Fibroblast of the aortic adventitia (primary cell): ENCODE data around the gene RAB23. TPM values are rescaled to one million over a fixed set of nuclear protein-coding genes. Genes with fewer than 3 reads are reported as not detected.

Source experiments
- DNase-seq: peaks from one replicate; pipeline ENCODE4 v3.0.0-alpha.2; 2010; ENCODE audit warnings: low read depth
- H3K4me3 ChIP-seq: 2 replicates; pipeline ENCODE4 v1.5.1; 2011; ENCODE audit warnings: low read depth, mild to moderate bottlenecking, control low read depth, low read length, moderate library complexity
- CTCF ChIP-seq: IDR thresholded peaks from 2 replicates; pipeline ENCODE4 v1.5.1; 2011; ENCODE audit warnings: mild to moderate bottlenecking, low read length, control low read depth, inconsistent platforms; ENCODE audit not compliant: insufficient read depth
- total RNA-seq: library from RNA; depleted of rRNA; stranded (reverse); fragments of >200 nt; gene quantifications from 2 replicates; pipeline ENCODE4 v1.2.3, GENCODE V29; 2012; ENCODE audit warnings: low replicate concordance

The RAB23 gene
- total RNA-seq, 1 donor = 59.7 TPM

GRCh38 chr6:57162516-57162915, 59.6 kb downstream of the RAB23 start:
- DNase-seq = no peak
- no peak overlapping the region for H3K4me3 ChIP-seq
- TF ChIP-seq CTCF = no peak

DNA sequence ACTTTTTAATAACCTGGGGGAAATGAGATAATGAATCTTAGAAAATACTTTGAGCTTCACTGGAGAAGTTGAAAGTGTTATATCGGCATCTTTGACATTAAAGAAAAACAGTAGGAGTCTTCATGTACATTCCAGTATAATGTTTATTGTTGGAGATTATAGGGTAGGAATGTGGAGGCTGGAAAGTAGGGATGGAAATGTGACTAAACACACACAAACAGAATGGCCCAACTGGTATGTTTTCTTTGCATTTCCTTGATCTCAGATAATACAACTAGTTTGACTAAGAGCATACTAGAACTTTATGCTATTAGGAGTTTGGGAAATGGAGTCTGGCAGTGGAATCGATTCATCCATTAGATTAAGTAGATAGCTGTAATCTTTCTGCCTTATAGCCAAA, 60.1 kb downstream of the RAB23 start:
- no peak overlapping the region for H3K4me3 ChIP-seq
- no peak for DNase-seq
- no peak for TF ChIP-seq CTCF

DNA sequence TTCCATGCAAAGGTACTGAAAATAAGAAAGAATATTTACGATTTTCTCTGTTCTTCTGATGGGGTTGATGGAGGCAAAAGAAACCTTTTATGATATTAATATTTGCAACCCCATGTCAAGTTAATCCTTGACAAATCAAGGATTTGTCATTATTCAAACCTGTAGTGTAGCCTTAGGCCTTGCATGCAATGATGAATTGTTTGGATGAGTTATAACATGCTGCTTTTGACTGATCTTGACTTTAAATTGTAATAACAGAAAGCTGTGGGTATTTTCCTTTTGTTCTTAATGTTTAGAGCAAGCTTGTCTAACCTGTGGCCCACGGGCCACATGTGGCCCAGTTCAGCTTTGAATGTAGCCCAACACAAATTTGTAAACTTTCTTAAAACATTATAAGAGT, 63.0 kb downstream of the RAB23 start:
- DNase-seq = no peak
- no peak overlapping the region for H3K4me3 ChIP-seq
- TF ChIP-seq CTCF = no peak

- no peak for DNase-seq
- no peak overlapping the region for H3K4me3 ChIP-seq
- TF ChIP-seq CTCF = no peak
These were observed 63.4 kb downstream of the RAB23 start for GRCh38 chr6:57158658-57159057.

DNA sequence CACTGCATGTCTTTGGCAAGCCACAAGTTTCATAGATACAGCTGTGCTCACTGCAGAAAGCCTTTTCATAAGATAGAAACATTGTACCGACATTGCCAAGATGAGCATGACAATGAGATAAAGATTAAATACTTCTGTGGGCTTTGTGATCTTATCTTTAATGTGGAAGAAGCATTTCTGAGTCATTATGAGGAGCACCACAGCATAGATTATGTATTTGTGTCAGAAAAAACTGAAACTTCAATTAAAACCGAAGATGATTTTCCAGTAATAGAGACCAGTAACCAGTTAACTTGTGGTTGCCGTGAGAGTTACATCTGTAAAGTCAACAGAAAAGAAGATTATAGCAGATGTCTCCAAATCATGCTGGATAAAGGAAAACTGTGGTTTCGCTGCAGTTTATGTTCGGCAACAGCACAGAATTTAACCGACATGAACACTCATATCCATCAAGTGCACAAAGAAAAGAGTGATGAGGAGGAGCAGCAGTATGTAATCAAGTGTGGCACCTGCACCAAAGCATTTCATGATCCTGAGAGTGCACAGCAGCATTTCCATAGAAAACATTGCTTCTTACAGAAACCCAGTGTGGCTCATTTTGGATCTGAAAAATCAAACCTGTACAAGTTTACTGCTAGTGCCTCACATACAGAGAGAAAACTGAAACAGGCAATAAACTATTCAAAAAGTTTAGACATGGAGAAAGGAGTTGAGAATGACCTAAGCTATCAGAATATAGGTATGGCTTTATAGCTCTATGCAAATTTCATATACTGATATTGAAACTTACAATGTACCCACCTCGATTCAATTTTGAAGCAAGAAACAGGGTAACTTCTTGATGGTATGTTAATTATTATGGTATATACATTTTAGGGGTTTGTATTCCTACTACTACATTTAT, 73.9 kb downstream of the RAB23 start:
- DNase-seq = no peak
- no peak for TF ChIP-seq CTCF
- H3K4me3 ChIP-seq = no peak overlapping the region

GRCh38 chr6:57147401-57147800, 74.7 kb downstream of the RAB23 start:
- H3K4me3 ChIP-seq = no peak overlapping the region
- no peak for DNase-seq
- TF ChIP-seq CTCF = no peak
